GM12875 (cell line): Measurements from ENCODE around the gene ACIN1.

ENCODE experiments used
- H3K4me3 ChIP-seq: one replicate; pipeline ENCODE4 v1.5.1; 2011; ENCODE audit warnings: low read depth, low read length, control low read depth
- TF ChIP-seq, protein P1 (sequence below): IDR thresholded peaks from 2 replicates; pipeline ENCODE4 v1.5.1; 2011; ENCODE audit warnings: low read depth, mild to moderate bottlenecking, control low read depth, inconsistent platforms, low read length, moderate library complexity, borderline replicate concordance; ENCODE audit not compliant: insufficient read depth

The ACIN1 gene

GRCh38 chr14:23052671-23053070, 42.3 kb downstream of the ACIN1 start:
- TF ChIP-seq, protein P1, sequence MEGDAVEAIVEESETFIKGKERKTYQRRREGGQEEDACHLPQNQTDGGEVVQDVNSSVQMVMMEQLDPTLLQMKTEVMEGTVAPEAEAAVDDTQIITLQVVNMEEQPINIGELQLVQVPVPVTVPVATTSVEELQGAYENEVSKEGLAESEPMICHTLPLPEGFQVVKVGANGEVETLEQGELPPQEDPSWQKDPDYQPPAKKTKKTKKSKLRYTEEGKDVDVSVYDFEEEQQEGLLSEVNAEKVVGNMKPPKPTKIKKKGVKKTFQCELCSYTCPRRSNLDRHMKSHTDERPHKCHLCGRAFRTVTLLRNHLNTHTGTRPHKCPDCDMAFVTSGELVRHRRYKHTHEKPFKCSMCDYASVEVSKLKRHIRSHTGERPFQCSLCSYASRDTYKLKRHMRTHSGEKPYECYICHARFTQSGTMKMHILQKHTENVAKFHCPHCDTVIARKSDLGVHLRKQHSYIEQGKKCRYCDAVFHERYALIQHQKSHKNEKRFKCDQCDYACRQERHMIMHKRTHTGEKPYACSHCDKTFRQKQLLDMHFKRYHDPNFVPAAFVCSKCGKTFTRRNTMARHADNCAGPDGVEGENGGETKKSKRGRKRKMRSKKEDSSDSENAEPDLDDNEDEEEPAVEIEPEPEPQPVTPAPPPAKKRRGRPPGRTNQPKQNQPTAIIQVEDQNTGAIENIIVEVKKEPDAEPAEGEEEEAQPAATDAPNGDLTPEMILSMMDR = no peak
- no peak overlapping the region for H3K4me3 ChIP-seq

- H3K4me3 ChIP-seq = no peak overlapping the region
Measured at GRCh38 chr14:23052182-23052623, 42.7 kb downstream of the ACIN1 start.

DNA sequence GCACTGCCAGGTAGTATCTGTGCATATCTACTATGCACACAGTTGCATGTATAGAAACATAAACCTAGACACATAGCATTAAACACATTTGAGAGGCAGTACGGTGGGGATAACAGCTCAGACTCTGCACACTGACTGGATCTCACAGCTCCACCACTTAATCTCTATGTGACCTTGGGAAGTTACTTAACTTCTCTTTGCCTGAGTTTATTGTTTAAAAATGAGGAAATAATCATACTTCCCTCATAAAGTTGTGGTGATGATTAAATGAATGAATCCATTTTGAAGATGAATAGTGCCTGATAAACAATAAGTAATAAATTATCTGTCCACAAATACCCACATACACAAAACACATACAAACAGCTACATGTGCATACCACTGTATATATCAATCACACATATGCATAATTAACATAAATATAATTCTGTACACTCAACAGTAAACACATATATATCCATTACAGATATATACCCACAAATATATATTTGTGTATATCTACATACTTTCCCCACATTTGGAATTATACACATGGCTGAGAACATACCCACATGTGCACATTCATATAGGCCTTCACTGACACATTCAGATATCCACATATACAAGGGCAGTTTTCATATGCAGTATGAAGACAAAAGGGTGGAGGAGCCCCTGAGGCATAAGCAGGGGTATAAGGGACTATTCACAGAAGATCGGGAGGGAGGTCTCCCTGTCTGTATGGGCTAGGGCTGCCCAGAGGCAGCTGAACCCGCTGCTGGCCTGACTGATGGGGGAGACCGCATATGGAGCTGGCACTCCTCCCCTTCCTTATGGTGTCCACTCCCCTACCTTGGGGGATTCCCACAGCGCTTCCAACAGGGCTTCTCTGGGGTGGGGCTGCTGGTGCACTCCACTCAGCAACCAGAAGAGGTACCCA, 43.5 kb downstream of the ACIN1 start:
- TF ChIP-seq, protein P1 = no peak
- H3K4me3 ChIP-seq = no peak overlapping the region

More at GRCh38 chr14:23052182-23052623, 42.7 kb downstream of the ACIN1 start:
- TF ChIP-seq, protein P1 = no peak

DNA sequence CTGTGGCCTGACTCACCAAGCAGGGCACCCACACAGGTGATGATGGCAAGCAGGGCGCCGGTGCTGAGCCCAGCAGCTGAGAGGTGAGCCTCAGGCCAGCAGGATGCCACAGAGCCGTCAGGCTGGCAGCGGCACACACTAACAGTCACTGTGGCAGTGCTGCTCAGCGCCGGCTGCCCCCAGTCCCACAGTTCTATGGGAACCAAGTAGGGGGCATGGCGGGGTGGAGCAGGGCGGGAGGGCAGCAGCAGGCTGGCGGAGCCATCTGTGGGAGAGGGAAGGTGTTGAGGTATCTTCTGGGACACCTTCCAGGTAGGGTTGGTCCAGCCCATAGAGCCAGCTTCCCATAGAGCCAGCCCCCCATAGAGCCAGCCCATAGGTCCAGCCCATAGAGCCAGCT, 45.9 kb downstream of the ACIN1 start:
- TF ChIP-seq, protein P1 = no peak
- no peak overlapping the region for H3K4me3 ChIP-seq

DNA sequence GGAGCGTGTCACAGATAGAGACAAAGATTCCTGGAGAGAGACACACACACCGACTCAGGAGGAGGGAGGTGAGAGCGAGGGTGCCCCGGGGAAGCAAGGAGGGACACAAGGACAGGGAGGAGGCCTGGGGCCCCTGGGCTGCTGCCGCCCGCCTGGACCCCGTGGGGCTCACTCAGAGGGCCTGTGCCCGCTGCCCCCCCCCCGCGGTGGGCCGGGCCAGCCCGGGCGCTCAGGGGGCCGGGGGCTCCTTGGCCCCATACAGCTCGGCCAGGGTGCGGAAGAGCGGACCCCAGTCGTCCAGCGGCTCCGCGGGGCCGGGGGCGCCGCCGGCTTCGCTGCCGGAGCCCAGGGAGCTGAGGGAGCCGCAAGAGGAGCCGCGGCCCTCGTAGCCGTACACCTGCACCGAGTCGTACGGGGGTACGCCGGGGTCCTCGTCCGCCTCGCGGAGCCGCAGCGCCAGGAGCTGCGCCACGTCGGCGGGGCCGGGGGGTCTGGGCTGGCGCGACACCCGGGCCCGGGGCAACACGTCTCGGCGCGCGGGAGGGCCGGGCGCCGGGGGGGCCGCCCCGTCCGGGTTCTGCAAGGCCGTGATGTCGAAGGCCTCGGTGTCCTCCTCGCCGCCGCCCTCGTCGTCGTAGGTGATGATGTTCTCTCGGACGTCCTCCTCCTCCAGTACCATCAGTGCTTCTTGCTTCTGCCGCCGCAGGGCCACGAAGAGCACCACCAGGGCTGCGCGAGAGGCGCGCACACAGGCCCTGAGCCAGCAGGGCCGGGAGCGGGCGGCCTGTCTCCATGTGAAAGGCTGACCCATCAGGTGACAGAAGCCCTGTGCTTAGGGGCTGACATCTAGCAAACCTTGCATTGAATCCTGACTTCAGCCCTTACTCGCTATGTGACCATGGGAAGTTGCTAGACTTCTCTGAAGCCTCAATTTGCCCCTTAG, 46.9 kb downstream of the ACIN1 start:
- no peak overlapping the region for H3K4me3 ChIP-seq
- TF ChIP-seq, protein P1 = no peak

DNA sequence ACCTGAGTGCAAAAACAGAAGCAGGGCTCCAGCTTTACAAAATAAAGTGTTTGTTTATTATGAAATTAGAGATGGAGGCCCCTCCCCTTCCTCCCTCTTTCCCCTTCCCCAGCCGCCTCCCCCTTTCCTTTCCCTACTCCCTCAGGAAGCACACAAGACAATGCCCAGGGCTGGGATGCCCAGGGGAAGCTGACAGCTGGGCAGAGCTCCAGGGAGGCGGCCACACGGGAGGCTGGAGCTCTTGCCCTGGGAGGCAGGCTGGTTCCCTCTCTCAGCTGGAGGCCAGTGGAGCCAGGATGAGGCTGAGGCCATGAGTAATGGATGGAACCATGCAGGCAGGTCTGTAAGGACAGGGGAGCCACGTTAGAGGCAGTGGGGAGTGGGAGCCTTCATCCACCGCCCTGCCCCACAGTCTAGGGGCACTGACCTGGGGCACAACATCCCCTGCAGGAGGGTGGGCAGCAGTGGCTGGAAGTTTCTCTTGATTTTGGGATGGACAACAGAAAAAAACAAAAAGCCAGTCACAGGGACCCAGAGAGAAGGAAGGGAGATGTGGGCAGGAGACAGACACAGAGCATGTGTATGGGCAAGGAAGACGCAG, 47.8 kb downstream of the ACIN1 start:
- TF ChIP-seq, protein P1 = no peak
- no peak overlapping the region for H3K4me3 ChIP-seq
